Brain microvascular endothelial cell (primary cell): ENCODE data around the gene MED12L.

Experiments used
- DNase-seq: peaks from one replicate; pipeline ENCODE4 v3.0.0-alpha.2; 2020
- H3K27ac ChIP-seq: fragments of 250-450 bp; sonication (Bioruptor Pico); 2 replicates; pipeline ENCODE4 v1.5.1; 2020; ENCODE audit warnings: mild to moderate bottlenecking, moderate library complexity
- H3K27me3 ChIP-seq: fragments of 250-450 bp; sonication (Bioruptor Pico); replicated peaks from 2 replicates; pipeline ENCODE4 v1.5.1; 2020; ENCODE audit warnings: mild to moderate bottlenecking
- H3K36me3 ChIP-seq: fragments of 250-450 bp; sonication (Bioruptor Pico); replicated peaks from 2 replicates; pipeline ENCODE4 v1.5.1; 2020; ENCODE audit warnings: mild to moderate bottlenecking
- H3K4me3 ChIP-seq: 2 replicates; pipeline ENCODE4 v1.5.1; 2011; ENCODE audit warnings: low read depth, mild to moderate bottlenecking, control low read depth, low read length, moderate library complexity
- in situ Hi-C: cut with HindIII; loops from 2 replicates; pipeline ENCODE4 v1.10.0; 2017; ENCODE audit warnings: low sequenced_read_pairs, low pct_ligation_motif_present
- TF ChIP-seq, protein P1 (sequence below): IDR thresholded peaks from 2 replicates; pipeline ENCODE4 v1.5.1; 2011; ENCODE audit warnings: low read depth, mild to moderate bottlenecking, moderate library complexity, low read length, control low read depth, inconsistent platforms; ENCODE audit errors: missing control alignments

Gene MED12L

DNA sequence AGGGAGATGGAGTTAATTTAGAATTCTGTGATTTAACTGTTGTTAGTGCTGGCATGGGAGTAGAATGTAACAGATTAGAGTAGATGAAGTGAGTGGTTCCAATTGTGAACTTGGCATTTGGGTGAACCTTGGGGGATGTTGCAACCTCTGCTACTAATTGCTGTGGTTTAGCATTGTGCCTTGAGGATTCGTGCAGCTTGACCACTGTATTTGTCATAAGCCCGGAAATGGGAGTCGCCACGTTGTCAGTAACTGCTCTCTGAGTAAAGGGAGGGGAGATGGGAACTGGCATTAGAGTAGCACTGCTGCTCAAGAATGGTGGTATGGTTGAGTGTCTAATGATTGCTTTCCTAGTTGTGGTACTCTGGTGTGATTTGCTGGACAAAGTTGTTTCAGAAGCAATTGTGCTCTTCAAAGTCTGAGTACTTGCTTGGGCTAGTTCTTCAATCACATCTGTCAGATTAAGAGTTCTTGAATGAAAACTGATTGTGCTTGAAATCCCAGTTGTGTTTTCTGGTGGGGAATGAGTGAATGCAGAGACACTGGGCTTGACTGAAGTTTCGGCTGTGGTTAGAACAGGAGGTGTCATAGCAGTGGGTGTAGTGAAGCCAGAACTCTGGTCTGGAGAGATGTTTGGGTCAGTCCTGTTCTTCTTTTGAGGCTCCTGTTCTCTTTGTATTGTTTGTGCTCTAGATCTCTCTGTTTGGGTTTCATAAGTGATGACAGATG lies 360.0 kb downstream of the MED12L start:
- peak; percentile 47 for DNase-seq
- TF ChIP-seq, protein P1, sequence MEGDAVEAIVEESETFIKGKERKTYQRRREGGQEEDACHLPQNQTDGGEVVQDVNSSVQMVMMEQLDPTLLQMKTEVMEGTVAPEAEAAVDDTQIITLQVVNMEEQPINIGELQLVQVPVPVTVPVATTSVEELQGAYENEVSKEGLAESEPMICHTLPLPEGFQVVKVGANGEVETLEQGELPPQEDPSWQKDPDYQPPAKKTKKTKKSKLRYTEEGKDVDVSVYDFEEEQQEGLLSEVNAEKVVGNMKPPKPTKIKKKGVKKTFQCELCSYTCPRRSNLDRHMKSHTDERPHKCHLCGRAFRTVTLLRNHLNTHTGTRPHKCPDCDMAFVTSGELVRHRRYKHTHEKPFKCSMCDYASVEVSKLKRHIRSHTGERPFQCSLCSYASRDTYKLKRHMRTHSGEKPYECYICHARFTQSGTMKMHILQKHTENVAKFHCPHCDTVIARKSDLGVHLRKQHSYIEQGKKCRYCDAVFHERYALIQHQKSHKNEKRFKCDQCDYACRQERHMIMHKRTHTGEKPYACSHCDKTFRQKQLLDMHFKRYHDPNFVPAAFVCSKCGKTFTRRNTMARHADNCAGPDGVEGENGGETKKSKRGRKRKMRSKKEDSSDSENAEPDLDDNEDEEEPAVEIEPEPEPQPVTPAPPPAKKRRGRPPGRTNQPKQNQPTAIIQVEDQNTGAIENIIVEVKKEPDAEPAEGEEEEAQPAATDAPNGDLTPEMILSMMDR: no peak
- in situ Hi-C loops: loop anchor here (25.0 kb wide), 1 partner anchor 217 kb away; no protein-coding TSS in a partner anchor
- Histone ChIP-seq H3K36me3 (no peaks in the 10 kb centered on the region), H3K27ac (no peak overlapping the region), H3K27me3 (no peaks in the 10 kb centered on the region), H3K4me3 (no peak overlapping the region)

DNA sequence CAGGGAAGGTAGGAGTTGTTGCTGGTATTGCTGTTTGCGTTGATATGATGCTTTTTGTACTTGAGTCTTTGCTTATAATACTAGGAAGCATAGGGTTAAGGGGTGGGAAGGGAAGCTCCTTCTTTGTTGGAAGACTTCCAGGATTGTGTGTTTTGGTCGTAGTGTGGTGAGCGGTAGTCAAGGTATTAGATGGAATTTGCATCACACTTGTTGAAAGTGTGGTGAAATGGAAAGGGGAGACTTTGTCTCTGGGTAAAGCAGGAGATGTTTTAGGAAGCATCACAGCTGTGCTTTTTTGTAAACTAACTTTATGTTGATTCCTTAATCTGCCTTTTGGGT lies 360.5 kb downstream of the MED12L start:
- Histone ChIP-seq H3K36me3 (no peaks in the 10 kb centered on the region), H3K27me3 (no peaks in the 10 kb centered on the region), H3K27ac (no peak overlapping the region), H3K4me3 (no peak overlapping the region)
- in situ Hi-C loops: loop anchor here (25.0 kb wide), 1 partner anchor 216 kb away; no protein-coding TSS in a partner anchor
- DNase-seq: no peak
- TF ChIP-seq, protein P1: no peak

DNA sequence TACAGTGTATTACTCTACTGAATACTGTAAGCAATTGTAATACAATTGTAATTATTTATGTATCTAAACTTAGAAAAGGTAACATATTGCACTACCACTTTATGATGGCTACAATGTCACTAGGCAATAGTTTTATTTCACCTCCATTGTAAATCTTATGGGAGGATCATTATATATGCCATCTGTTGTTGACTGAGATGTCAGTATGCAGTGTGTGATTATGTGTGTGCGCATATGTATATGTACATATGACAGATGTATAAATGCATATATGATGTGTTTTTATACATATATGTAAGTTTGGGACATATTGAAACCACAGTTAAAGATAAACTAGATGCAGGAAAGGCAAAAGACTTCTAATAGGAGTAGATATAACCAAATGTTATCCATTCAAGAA lies 366.9 kb downstream of the MED12L start:
- no peak for DNase-seq
- Histone ChIP-seq H3K27me3 (no peaks in the 10 kb centered on the region), H3K4me3 (no peak overlapping the region), H3K27ac (no peak overlapping the region), H3K36me3 (no peaks in the 10 kb centered on the region)
- TF ChIP-seq, protein P1: no peak
- in situ Hi-C loops: no loop called here

DNA sequence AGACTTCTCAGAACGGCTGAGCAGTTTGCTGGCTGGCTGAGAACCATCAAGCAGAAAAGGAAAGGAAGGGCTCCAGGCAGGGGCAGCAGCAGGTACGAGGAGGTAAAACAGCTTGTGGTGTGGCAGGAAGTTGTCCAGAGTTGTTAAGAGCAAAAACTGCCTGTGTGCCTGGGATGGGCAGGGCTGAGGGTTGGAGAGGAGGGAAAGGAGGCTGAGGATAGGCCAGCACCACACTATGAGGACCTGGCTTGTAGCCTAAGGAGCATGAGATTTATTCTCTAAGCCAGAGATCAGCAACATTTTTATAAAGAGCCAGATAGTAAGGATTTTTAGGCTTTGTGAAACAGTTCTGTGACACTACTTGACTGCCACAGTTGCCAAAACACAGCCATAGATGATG lies 367.4 kb downstream of the MED12L start:
- H3K4me3 ChIP-seq: no peak overlapping the region
- H3K27me3 ChIP-seq: no peaks in the 10 kb centered on the region
- DNase-seq: no peak
- no peaks in the 10 kb centered on the region for H3K36me3 ChIP-seq
- TF ChIP-seq, protein P1: no peak
- H3K27ac ChIP-seq: no peak overlapping the region
- in situ Hi-C loops: no loop called here

DNA sequence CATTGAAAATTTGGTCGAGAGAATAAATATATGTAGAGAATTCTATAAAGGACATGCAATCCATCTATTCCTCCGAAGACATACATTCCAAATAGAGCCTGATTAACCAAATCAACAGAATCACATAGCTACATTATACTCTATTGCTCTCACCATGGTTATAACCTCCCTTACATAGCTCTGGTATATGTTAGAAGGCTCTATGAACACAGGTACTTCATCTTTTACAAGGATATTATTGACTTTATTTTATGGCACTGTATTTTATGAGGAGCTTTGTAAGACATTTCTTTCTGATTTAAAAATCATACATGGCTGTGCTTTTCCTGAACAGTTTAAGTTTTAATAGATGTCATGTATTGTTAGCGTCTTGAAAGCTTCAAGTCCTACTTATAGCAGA lies 370.6 kb downstream of the MED12L start:
- in situ Hi-C loops: no loop called here
- no peaks in the 10 kb centered on the region for H3K36me3 ChIP-seq
- no peaks in the 10 kb centered on the region for H3K27me3 ChIP-seq
- no peak overlapping the region for H3K27ac ChIP-seq
- H3K4me3 ChIP-seq: no peak overlapping the region
- TF ChIP-seq, protein P1: no peak
- DNase-seq: no peak

DNA sequence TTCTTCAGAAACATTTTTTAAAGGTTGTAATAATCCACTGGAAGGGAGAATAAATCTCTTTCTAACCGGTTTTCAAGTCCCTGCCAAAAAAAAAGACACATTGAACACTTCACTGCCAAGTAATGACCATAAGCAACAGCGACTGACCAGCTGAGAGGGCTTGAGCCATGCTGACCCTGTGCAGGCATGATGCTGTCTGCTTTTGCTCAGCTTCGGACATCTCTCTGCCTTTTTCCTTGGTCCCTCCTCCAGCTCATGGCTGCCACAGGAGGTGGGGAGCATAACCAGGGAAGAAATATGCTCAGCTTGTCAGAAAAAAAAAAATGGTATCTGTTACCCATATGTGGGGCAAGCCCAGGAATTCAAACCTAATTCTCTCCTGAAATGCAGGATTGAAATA lies 373.9 kb downstream of the MED12L start:
- no peak for DNase-seq
- Histone ChIP-seq H3K27me3 (no peaks in the 10 kb centered on the region), H3K27ac (no peak overlapping the region), H3K4me3 (no peak overlapping the region), H3K36me3 (no peaks in the 10 kb centered on the region)
- TF ChIP-seq, protein P1: no peak
- in situ Hi-C loops: no loop called here
